Adrenal gland (tissue), 5 donors: ENCODE results near the gene DOK6.

Experiments
- CTCF ChIP-seq, 6 experiments: fragments of 450-650 bp in 4 of 6; fragments of 200-600 bp in 2 of 6; sonication (generic) in 1 of 6; IDR thresholded peaks; 1 replicate in 5 of 6; 2 replicates in 1 of 6; pipeline versions ENCODE4 v1.5.1 to v1.8.0; 2016 to 2021; ENCODE audit warnings: antibody characterized with exemption in 6 of 6, mild to moderate bottlenecking in 2 of 6, moderate library complexity in 1 of 6
- POLR2A ChIP-seq, 2 donors: fragments of 450-650 bp; IDR thresholded peaks; one replicate each; pipeline ENCODE4 v1.6.1; 2017; ENCODE audit warnings: antibody characterized with exemption in 2 of 2, mild to moderate bottlenecking in 2 of 2, moderate library complexity in 1 of 2
- donor health status: DM: no; HTN: no; CAD: no.

GRCh38 chr18:69770238-69770637, 369.6 kb downstream of the DOK6 start:
- TF ChIP-seq CTCF (IDR thresholded peaks at IDR 0.05) (no peak), POLR2A (IDR thresholded peaks at IDR 0.05) (no peak)
